ENCODE data around the gene FRMD4B. TPM values are rescaled to one million over a fixed set of nuclear protein-coding genes. Genes with fewer than 3 reads are reported as not detected.

FRMD4B gene
- total and polyA plus RNA-seq, 2 experiments from 2014 or later: 6.4 to 12.8 TPM

GRCh38 chr3:69370901-69371301, 15.0 kb downstream of the FRMD4B start:
- H3K4me2 ChIP-seq: no peak overlapping the region
- no peaks in the 10 kb centered on the region for H4K20me1 ChIP-seq (replicated peaks; ENCODE audit: insufficient read depth)
- Mint-ChIP-seq H3K27me3 (ENCODE audit: insufficient read depth, low read depth, poor library complexity) (no peaks in the 10 kb centered on the region), H3K27ac (no peak overlapping the region), H3K36me3 (ENCODE audit: low read depth) (no peaks in the 10 kb centered on the region), H3K9me3 (no peaks in the 10 kb centered on the region), H3K4me1 (peaks cover 4% of the 10 kb centered on the region; the same call in 2 of the 3 replicates), H3K4me3 (no peak overlapping the region)
- H3F3A ChIP-seq (replicated peaks; ENCODE audit: low read depth): no peaks in the 10 kb centered on the region
- no peaks in the 10 kb centered on the region for H3K4me1 ChIP-seq (ENCODE audit: insufficient read depth)
- DNase-seq (ENCODE audit: low spot score): peak; percentile 21
- no peaks in the 10 kb centered on the region for H3K27me3 ChIP-seq (ENCODE audit: insufficient read depth)
- H3K9me2 ChIP-seq (ENCODE audit: insufficient read depth): no peaks in the 10 kb centered on the region
- ATAC-seq: no peak
- H2AFZ ChIP-seq: no peak overlapping the region
- no peak overlapping the region for H3K27ac ChIP-seq (ENCODE audit: low read depth)
- no peak overlapping the region for H3K4me3 ChIP-seq
- TF ChIP-seq ETS1 (IDR thresholded peaks at IDR 0.05) (no peak), JUNB (IDR thresholded peaks at IDR 0.05; ENCODE audit: unreplicated experiment) (no peak), NANOG (IDR thresholded peaks at IDR 0.05; ENCODE audit: borderline replicate concordance) (no peak), STAT1 (IDR thresholded peaks at IDR 0.05; ENCODE audit: unreplicated experiment) (no peak), EZH2phosphoT487 (IDR thresholded peaks at IDR 0.05; ENCODE audit: unreplicated experiment) (no peak)
- H3K36me3 ChIP-seq (ENCODE audit: insufficient read depth): no peaks in the 10 kb centered on the region
- no peaks in the 10 kb centered on the region for H3K79me2 ChIP-seq (replicated peaks; ENCODE audit: insufficient read depth)

- no peak overlapping the region for H2AFZ ChIP-seq
- H3K36me3 ChIP-seq (ENCODE audit: insufficient read depth): no peaks in the 10 kb centered on the region
- TF ChIP-seq EZH2phosphoT487 (IDR thresholded peaks at IDR 0.05; ENCODE audit: unreplicated experiment) (no peak), EZH2 (IDR thresholded peaks at IDR 0.05; ENCODE audit: low read depth, unreplicated experiment) (no peak), NANOG (IDR thresholded peaks at IDR 0.05; ENCODE audit: borderline replicate concordance) (no peak), STAT1 (IDR thresholded peaks at IDR 0.05; ENCODE audit: unreplicated experiment) (no peak), ZNF331 (CRISPR knock-in tag; IDR thresholded peaks at IDR 0.05; ENCODE audit: low read depth) (no peak)
- no peaks in the 10 kb centered on the region for H3K27me3 Mint-ChIP-seq (ENCODE audit: insufficient read depth, low read depth, poor library complexity)
- ATAC-seq (no peak), DNase-seq (ENCODE audit: low spot score) (no peak)
- H4K20me1 ChIP-seq (replicated peaks; ENCODE audit: insufficient read depth): no peaks in the 10 kb centered on the region
- H3K27ac ChIP-seq (ENCODE audit: low read depth): no peak overlapping the region
- H3K27me3 ChIP-seq (ENCODE audit: insufficient read depth): no peaks in the 10 kb centered on the region
- no peaks in the 10 kb centered on the region for H3K79me2 ChIP-seq (replicated peaks; ENCODE audit: insufficient read depth)
- no peak overlapping the region for H3K4me2 ChIP-seq
- no peaks in the 10 kb centered on the region for H3K9me2 ChIP-seq (ENCODE audit: insufficient read depth)
- peaks cover 4% of the 10 kb centered on the region; the same call in 2 of the 3 replicates for H3K4me1 Mint-ChIP-seq
- H3F3A ChIP-seq (replicated peaks; ENCODE audit: low read depth): no peaks in the 10 kb centered on the region
- H3K9me3 Mint-ChIP-seq: no peaks in the 10 kb centered on the region
- no peaks in the 10 kb centered on the region for H3K36me3 Mint-ChIP-seq (ENCODE audit: low read depth)
- H3K4me3 Mint-ChIP-seq: no peak overlapping the region
- H3K4me1 ChIP-seq (ENCODE audit: insufficient read depth): no peaks in the 10 kb centered on the region
- no peak overlapping the region for H3K4me3 ChIP-seq
- H3K27ac Mint-ChIP-seq: no peak overlapping the region
Measured at GRCh38 chr3:69370156-69370883, 15.6 kb downstream of the FRMD4B start.

- no peaks in the 10 kb centered on the region for H3K4me1 ChIP-seq (ENCODE audit: insufficient read depth)
- Mint-ChIP-seq H3K36me3 (ENCODE audit: low read depth) (no peaks in the 10 kb centered on the region), H3K9me3 (no peaks in the 10 kb centered on the region), H3K27ac (no peak overlapping the region), H3K27me3 (ENCODE audit: insufficient read depth, low read depth, poor library complexity) (no peaks in the 10 kb centered on the region), H3K4me3 (no peak overlapping the region), H3K4me1 (peaks cover 4% of the 10 kb centered on the region; the same call in 2 of the 3 replicates)
- H2AFZ ChIP-seq: no peak overlapping the region
- H4K20me1 ChIP-seq (replicated peaks; ENCODE audit: insufficient read depth): no peaks in the 10 kb centered on the region
- no peaks in the 10 kb centered on the region for H3F3A ChIP-seq (replicated peaks; ENCODE audit: low read depth)
- DNase-seq (ENCODE audit: low spot score) (peak; percentile 17), ATAC-seq (no peak)
- no peak overlapping the region for H3K27ac ChIP-seq (ENCODE audit: low read depth)
- no peaks in the 10 kb centered on the region for H3K27me3 ChIP-seq (ENCODE audit: insufficient read depth)
- H3K4me3 ChIP-seq: no peak overlapping the region
- H3K4me2 ChIP-seq: no peak overlapping the region
- no peaks in the 10 kb centered on the region for H3K9me2 ChIP-seq (ENCODE audit: insufficient read depth)
- no peaks in the 10 kb centered on the region for H3K36me3 ChIP-seq (ENCODE audit: insufficient read depth)
- no peaks in the 10 kb centered on the region for H3K79me2 ChIP-seq (replicated peaks; ENCODE audit: insufficient read depth)
- TF ChIP-seq NANOG (IDR thresholded peaks at IDR 0.05; ENCODE audit: borderline replicate concordance) (no peak), ZNF114 (CRISPR knock-in tag; IDR thresholded peaks at IDR 0.05) (no peak), ETS1 (IDR thresholded peaks at IDR 0.05) (no peak), STAT1 (IDR thresholded peaks at IDR 0.05; ENCODE audit: unreplicated experiment) (no peak), POLR2AphosphoS5 (IDR thresholded peaks at IDR 0.05; ENCODE audit: low read depth) (no peak)
Measured at GRCh38 chr3:69368129-69368741, 17.7 kb downstream of the FRMD4B start.
